H9 (cell line): ENCODE results near the gene AKNA. TPM values are rescaled to one million over a fixed set of nuclear protein-coding genes. Genes with fewer than 3 reads are reported as not detected.

Experiments used
- DNase-seq: peaks from one replicate; pipeline ENCODE4 v3.0.0-alpha.2; 2017
- H2AFZ ChIP-seq: one replicate; pipeline ENCODE4 v1.6.1; 2013; ENCODE audit warnings: mild to moderate bottlenecking, low read length, control low read depth, moderate library complexity
- H2AK5ac ChIP-seq: 2 replicates; pipeline ENCODE4 v1.6.1; 2013; ENCODE audit warnings: low read length, control low read depth, mixed read lengths; ENCODE audit not compliant: insufficient read length
- H2BK120ac ChIP-seq: one replicate; pipeline ENCODE4 v1.6.1; 2013; ENCODE audit warnings: low read depth, mild to moderate bottlenecking, low read length, control low read depth, inconsistent platforms; ENCODE audit not compliant: poor library complexity, severe bottlenecking
- H2BK12ac ChIP-seq: 2 replicates; pipeline ENCODE4 v1.6.1; 2013; ENCODE audit warnings: low read length, control low read depth, mixed read lengths, low read depth; ENCODE audit not compliant: insufficient read length
- H2BK15ac ChIP-seq: 2 replicates; pipeline ENCODE4 v1.6.1; 2013; ENCODE audit warnings: low read depth, low read length, control low read depth
- H2BK20ac ChIP-seq: one replicate; pipeline ENCODE4 v1.6.1; 2013; ENCODE audit warnings: low read depth, mild to moderate bottlenecking, low read length, control low read depth, inconsistent platforms; ENCODE audit not compliant: poor library complexity, severe bottlenecking
- H2BK5ac ChIP-seq: 2 replicates; pipeline ENCODE4 v1.6.1; 2013; ENCODE audit warnings: low read length, control low read depth, mixed read lengths; ENCODE audit not compliant: insufficient read length
- H3K14ac ChIP-seq: 2 replicates; pipeline ENCODE4 v1.6.1; 2013; ENCODE audit warnings: low read length, control low read depth; ENCODE audit not compliant: insufficient read depth
- H3K18ac ChIP-seq: 2 replicates; pipeline ENCODE4 v1.6.1; 2013; ENCODE audit warnings: low read depth, mild to moderate bottlenecking, mixed read lengths, low read length, control low read depth; ENCODE audit not compliant: insufficient read length
- H3K23ac ChIP-seq: 2 replicates; pipeline ENCODE4 v1.6.1; 2013; ENCODE audit warnings: low read length, control low read depth, mixed read lengths, low read depth; ENCODE audit not compliant: insufficient read length
- H3K23me2 ChIP-seq: 2 replicates; pipeline ENCODE4 v1.6.1; 2013; ENCODE audit warnings: low read depth, mild to moderate bottlenecking, mixed read lengths, low read length, control low read depth; ENCODE audit not compliant: insufficient read length, poor library complexity, severe bottlenecking
- H3K27ac ChIP-seq: 2 replicates; pipeline ENCODE4 v1.5.1; 2013; ENCODE audit warnings: low read length, control low read depth, mixed read lengths, low read depth; ENCODE audit not compliant: insufficient read length
- H3K27me3 ChIP-seq: 2 replicates; pipeline ENCODE4 v1.6.1; 2013; ENCODE audit warnings: low read length, control low read depth, inconsistent platforms; ENCODE audit not compliant: insufficient read depth
- H3K4ac ChIP-seq: 2 replicates; pipeline ENCODE4 v1.6.1; 2013; ENCODE audit warnings: low read depth, mild to moderate bottlenecking, control low read depth, inconsistent platforms, low read length, moderate library complexity
- H3K4me1 ChIP-seq: 2 replicates; pipeline ENCODE4 v1.6.1; 2013; ENCODE audit warnings: low read length, control low read depth, inconsistent platforms; ENCODE audit not compliant: insufficient read depth
- H3K4me2 ChIP-seq: 2 replicates; pipeline ENCODE4 v1.6.1; 2013; ENCODE audit warnings: low read length, control low read depth, mixed read lengths; ENCODE audit not compliant: insufficient read length, insufficient read depth
- H3K56ac ChIP-seq: 2 replicates; pipeline ENCODE4 v1.6.1; 2013; ENCODE audit warnings: low read depth, mild to moderate bottlenecking, mixed read lengths, low read length, control low read depth; ENCODE audit not compliant: insufficient read length
- H3K79me1 ChIP-seq: 2 replicates; pipeline ENCODE4 v1.6.1; 2013; ENCODE audit warnings: low read depth, mild to moderate bottlenecking, moderate library complexity, low read length, control low read depth, inconsistent platforms; ENCODE audit not compliant: insufficient read depth, poor library complexity, severe bottlenecking
- H3K79me2 ChIP-seq: 2 replicates; pipeline ENCODE4 v1.6.1; 2013; ENCODE audit warnings: low read length, control low read depth, inconsistent platforms; ENCODE audit not compliant: insufficient read depth
- H3K9ac ChIP-seq: 2 replicates; pipeline ENCODE4 v1.6.1; 2013; ENCODE audit warnings: low read length, control low read depth, mixed read lengths; ENCODE audit not compliant: insufficient read length; ENCODE audit errors: extremely low read depth
- H3K9me3 ChIP-seq: one replicate; pipeline ENCODE4 v1.6.1; 2013; ENCODE audit warnings: low read depth, low read length, inconsistent platforms; ENCODE audit not compliant: control insufficient read depth
- H3T11ph ChIP-seq: one replicate; pipeline ENCODE4 v1.6.1; 2013; ENCODE audit warnings: mild to moderate bottlenecking, low read length, control low read depth, inconsistent platforms
- H4K20me1 ChIP-seq: one replicate; pipeline ENCODE4 v1.6.1; 2013; ENCODE audit not compliant: control insufficient read depth, insufficient read length, insufficient read depth
- H4K5ac ChIP-seq: 2 replicates; pipeline ENCODE4 v1.6.1; 2013; ENCODE audit warnings: low read depth, mild to moderate bottlenecking, mixed read lengths, low read length, control low read depth; ENCODE audit not compliant: insufficient read length
- H4K8ac ChIP-seq: replicated peaks from 2 replicates; pipeline ENCODE4 v1.6.1; 2013; ENCODE audit warnings: low read length, control low read depth, mixed read lengths, low read depth; ENCODE audit not compliant: insufficient read length
- H4K91ac ChIP-seq: 2 replicates; pipeline ENCODE4 v1.6.1; 2013; ENCODE audit warnings: low read depth, mild to moderate bottlenecking, moderate library complexity, mixed read lengths, low read length, control low read depth; ENCODE audit not compliant: insufficient read length
- H3K27ac Mint-ChIP-seq, 3 experiments: 2 replicates in 2 of 3; 3 replicates in 1 of 3; pipeline ENCODE4 v1.8.0; 2020 to 2021; ENCODE audit warnings: mixed read lengths in 3 of 3, mild to moderate bottlenecking in 1 of 3, moderate library complexity in 1 of 3
- H3K27me3 Mint-ChIP-seq: 2 replicates; pipeline ENCODE4 v1.8.0; 2021; ENCODE audit warnings: low read depth, mild to moderate bottlenecking, moderate library complexity, mixed read lengths
- H3K36me3 Mint-ChIP-seq, 3 experiments: 2 replicates in 2 of 3; 3 replicates in 1 of 3; pipeline ENCODE4 v1.8.0; 2020 to 2021; ENCODE audit warnings: low read depth in 3 of 3, mixed read lengths in 3 of 3; ENCODE audit not compliant: insufficient read depth in 1 of 3
- H3K4me1 Mint-ChIP-seq, 2 experiments: 2 replicates each; pipeline ENCODE4 v1.8.0; 2020; ENCODE audit warnings: mixed read lengths in 2 of 2
- H3K4me3 Mint-ChIP-seq, 2 experiments: 2 replicates in 1 of 2; 3 replicates in 1 of 2; pipeline ENCODE4 v1.8.0; 2020 to 2021; ENCODE audit warnings: mild to moderate bottlenecking in 2 of 2, mixed read lengths in 2 of 2, moderate library complexity in 1 of 2
- H3K9me3 Mint-ChIP-seq, 2 experiments: 2 replicates in 1 of 2; 3 replicates in 1 of 2; pipeline ENCODE4 v1.8.0; 2020; ENCODE audit warnings: mild to moderate bottlenecking in 2 of 2, mixed read lengths in 2 of 2, moderate library complexity in 1 of 2
- WGBS: extraction: QIAGEN DNeasy Blood & Tissue Kit; methylation state at CpG from one replicate; pipeline ENCODE4 v1.1.7; 2013; ENCODE audit warnings: missing lambda C conversion rate, low lambda C conversion rate, mixed read lengths; ENCODE audit not compliant: insufficient read length; ENCODE audit errors: extremely low coverage; 5-methylcytosine and 5-hydroxymethylcytosine counted together
- total RNA-seq: library from RNA; stranded (reverse); gene quantifications from 2 replicates; pipeline ENCODE4 v1.2.1, GENCODE V29; 2021
- TF ChIP-seq, protein P1 (sequence below): fragments of 200-600 bp; sonication (generic); conservative IDR thresholded peaks from 3 replicates; pipeline ENCODE4 v1.8.0; 2021; ENCODE audit warnings: antibody characterized with exemption, mild to moderate bottlenecking

The AKNA gene
- total RNA-seq, 1 experiment from 2014 or later = 19.7 TPM

DNA sequence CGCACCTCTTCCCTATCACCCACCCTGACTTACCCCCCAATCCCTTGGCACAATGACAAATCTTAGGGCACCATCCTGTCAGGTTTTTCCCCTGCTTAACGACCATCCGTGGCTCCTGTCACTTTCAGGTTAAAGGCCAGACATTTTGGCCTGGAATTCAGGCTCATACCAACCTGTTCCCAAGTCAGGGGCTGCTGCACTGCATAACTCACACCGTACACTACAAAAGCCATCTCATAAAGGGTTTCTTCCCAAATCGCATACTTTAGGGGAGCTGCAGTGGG, 7.5 kb upstream of the AKNA start:
- H2AK5ac ChIP-seq = no peak overlapping the region
- H2BK5ac ChIP-seq = no peak overlapping the region
- H3T11ph ChIP-seq = no peak overlapping the region
- H2BK20ac ChIP-seq = no peak overlapping the region
- H3K4me1 Mint-ChIP-seq = peaks cover 32 to 45% of the 10 kb centered on the region in 2 experiments
- no peaks in the 10 kb centered on the region; a peak in 1 of 5 replicates for H3K9me3 Mint-ChIP-seq
- no peak overlapping the region for H4K5ac ChIP-seq
- H3K27me3 Mint-ChIP-seq = no peaks in the 10 kb centered on the region; the same call in 1 of the 2 replicates
- no peak overlapping the region for H4K8ac ChIP-seq
- H3K9ac ChIP-seq = peak overlapping the region; percentile 18
- no peak overlapping the region for H4K91ac ChIP-seq
- H3K23ac ChIP-seq = no peak overlapping the region
- no peak overlapping the region for H3K56ac ChIP-seq
- peaks cover 0 to 9% (median 0%) of the 10 kb centered on the region in 3 experiments; a peak in 4 of 7 replicates for H3K36me3 Mint-ChIP-seq
- H2BK15ac ChIP-seq = no peak overlapping the region
- no peaks in the 10 kb centered on the region for H3K23me2 ChIP-seq
- TF ChIP-seq, protein P1, sequence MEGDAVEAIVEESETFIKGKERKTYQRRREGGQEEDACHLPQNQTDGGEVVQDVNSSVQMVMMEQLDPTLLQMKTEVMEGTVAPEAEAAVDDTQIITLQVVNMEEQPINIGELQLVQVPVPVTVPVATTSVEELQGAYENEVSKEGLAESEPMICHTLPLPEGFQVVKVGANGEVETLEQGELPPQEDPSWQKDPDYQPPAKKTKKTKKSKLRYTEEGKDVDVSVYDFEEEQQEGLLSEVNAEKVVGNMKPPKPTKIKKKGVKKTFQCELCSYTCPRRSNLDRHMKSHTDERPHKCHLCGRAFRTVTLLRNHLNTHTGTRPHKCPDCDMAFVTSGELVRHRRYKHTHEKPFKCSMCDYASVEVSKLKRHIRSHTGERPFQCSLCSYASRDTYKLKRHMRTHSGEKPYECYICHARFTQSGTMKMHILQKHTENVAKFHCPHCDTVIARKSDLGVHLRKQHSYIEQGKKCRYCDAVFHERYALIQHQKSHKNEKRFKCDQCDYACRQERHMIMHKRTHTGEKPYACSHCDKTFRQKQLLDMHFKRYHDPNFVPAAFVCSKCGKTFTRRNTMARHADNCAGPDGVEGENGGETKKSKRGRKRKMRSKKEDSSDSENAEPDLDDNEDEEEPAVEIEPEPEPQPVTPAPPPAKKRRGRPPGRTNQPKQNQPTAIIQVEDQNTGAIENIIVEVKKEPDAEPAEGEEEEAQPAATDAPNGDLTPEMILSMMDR = no peak
- no peaks in the 10 kb centered on the region for H4K20me1 ChIP-seq
- no CpG with 5 or more reads among the region's 5 CpGs for WGBS
- H3K4me2 ChIP-seq = no peak overlapping the region
- H3K4ac ChIP-seq = no peak overlapping the region
- no peak overlapping the region for H2AFZ ChIP-seq
- no peak overlapping the region for H3K4me3 Mint-ChIP-seq
- DNase-seq = no peak
- no peaks in the 10 kb centered on the region for H3K79me2 ChIP-seq
- no peaks in the 10 kb centered on the region for H3K9me3 ChIP-seq
- H3K18ac ChIP-seq = no peak overlapping the region
- H3K79me1 ChIP-seq = no peaks in the 10 kb centered on the region
- H3K27ac ChIP-seq = no peak overlapping the region
- no peak overlapping the region; the same call in 1 of the 2 replicates for H3K14ac ChIP-seq
- H3K4me1 ChIP-seq = no peaks in the 10 kb centered on the region; the same call in 1 of the 2 replicates
- H3K27me3 ChIP-seq = no peaks in the 10 kb centered on the region
- no peak overlapping the region for H2BK12ac ChIP-seq
- H2BK120ac ChIP-seq = no peak overlapping the region
- H3K27ac Mint-ChIP-seq = peak overlapping the region in 2 of 3 experiments; percentile 44 to 82; a peak in 2 of 7 replicates
